HepG2 (cell line): ENCODE results near the gene TPO. TPM values are rescaled to one million over a fixed set of nuclear protein-coding genes. Genes with fewer than 3 reads are reported as not detected.

Experiments used
- ATAC-seq: fragments of 200-7000 bp; cut with Tn5 transposase; 3 replicates; pipeline ENCODE4 v1.9.1; 2020; ENCODE audit warnings: mild to moderate bottlenecking, moderate library complexity
- BruUV-seq: library from RNA; stranded (reverse); fragments of 400-500 nt; replicated peaks from 2 replicates; lab custom pipeline; 2021; lab: Mats Ljungman, UMichigan
- CTCF ChIA-PET: fragments of 300-600 bp; formaldehyde crosslinking; extraction: SDS; loops from one replicate; lab custom pipeline; 2021; ENCODE audit warnings: low total read pairs, inconsistent platforms, low intra/inter-chr PET ratio; lab: Yijun Ruan, JAX
- POLR2A ChIA-PET: fragments of 350-600 bp; sonication (Branson Sonifier 250); formaldehyde crosslinking; loops from one replicate; lab custom pipeline; 2020; ENCODE audit warnings: antibody characterized with exemption, inconsistent platforms; lab: Yijun Ruan, JAX
- DNase-seq: peaks from one replicate; pipeline ENCODE4 v3.0.0-alpha.2; 2015; ENCODE audit warnings: low spot score
- FAIRE-seq: peaks from 3 replicates; lab custom pipeline; 2011; peaks lifted over from hg19 to GRCh38; lab: Jason Lieb, UNC
- H2AFZ ChIP-seq: one replicate; pipeline ENCODE4 v1.6.1; 2011; ENCODE audit warnings: low read length, inconsistent platforms
- H3K27ac ChIP-seq: fragments of 300-600 bp; 3 replicates; pipeline ENCODE4 v1.8.0; 2011; ENCODE audit warnings: mixed run types, mild to moderate bottlenecking, mixed read lengths, low read length, inconsistent platforms; ENCODE audit not compliant: insufficient read depth; ENCODE audit errors: extremely low read length
- H3K27me3 ChIP-seq, 2 experiments: fragments of 200-600 bp in 1 of 2; 2 replicates in 1 of 2; 3 replicates in 1 of 2; pipeline versions ENCODE4 v1.6.0 to v1.8.0; 2011; ENCODE audit warnings: low read length in 2 of 2, mild to moderate bottlenecking in 2 of 2, moderate library complexity in 2 of 2, inconsistent platforms in 1 of 2; ENCODE audit not compliant: insufficient read depth in 2 of 2, control insufficient read depth in 1 of 2
- H3K36me3 ChIP-seq, 2 experiments: fragments of 200-600 bp in 1 of 2; replicated peaks in 1 of 2; 2 replicates in 1 of 2; 3 replicates in 1 of 2; pipeline versions ENCODE4 v1.5.1 to v1.8.0; 2011; ENCODE audit warnings: low read length in 2 of 2, inconsistent platforms in 1 of 2; ENCODE audit not compliant: insufficient read depth in 2 of 2, control insufficient read depth in 1 of 2
- H3K4me1 ChIP-seq: 2 replicates; pipeline ENCODE4 v1.5.1; 2012; ENCODE audit warnings: low read length, inconsistent platforms; ENCODE audit not compliant: insufficient read depth
- H3K4me2 ChIP-seq: 2 replicates; pipeline ENCODE4 v1.6.0; 2011; ENCODE audit warnings: low read depth, low read length, inconsistent platforms
- H3K4me3 ChIP-seq, 3 experiments: fragments of 200-600 bp in 1 of 3; sonication (generic), shearing (Covaris generic) in 1 of 3; replicated peaks in 1 of 3; 2 replicates each; pipeline ENCODE4 v1.5.1; 2011 to 2016; ENCODE audit warnings: low read length in 3 of 3, inconsistent platforms in 2 of 3, low read depth in 2 of 3, mild to moderate bottlenecking in 2 of 3, control low read depth in 1 of 3, mixed read lengths in 1 of 3; ENCODE audit not compliant: insufficient read depth in 1 of 3
- H3K79me2 ChIP-seq: one replicate; pipeline ENCODE4 v1.6.1; 2011; ENCODE audit warnings: low read length, inconsistent platforms; ENCODE audit not compliant: insufficient read depth
- H3K9ac ChIP-seq: 2 replicates; pipeline ENCODE4 v1.6.0; 2011; ENCODE audit warnings: mild to moderate bottlenecking, low read depth, low read length, inconsistent platforms; ENCODE audit not compliant: insufficient read depth
- H3K9me3 ChIP-seq: 2 replicates; pipeline ENCODE4 v1.5.1; 2012; ENCODE audit warnings: mild to moderate bottlenecking, low read length
- H4K20me1 ChIP-seq: 2 replicates; pipeline ENCODE4 v1.6.0; 2011; ENCODE audit warnings: inconsistent platforms, mild to moderate bottlenecking, low read length, moderate library complexity; ENCODE audit not compliant: insufficient read depth
- DMTF1 ChIP-seq: sonication (generic); formaldehyde crosslinking; IDR thresholded peaks from 2 replicates; pipeline ENCODE4 v1.4.0; 2020; ENCODE audit warnings: mild to moderate bottlenecking, missing genetic modification reagents
- EZH2 ChIP-seq: conservative IDR thresholded peaks from 2 replicates; pipeline ENCODE4 v1.6.1; 2012; ENCODE audit warnings: mild to moderate bottlenecking, low read depth, low read length, moderate library complexity
- FOXK2 ChIP-seq: fragments of 450-650 bp; IDR thresholded peaks from 2 replicates; pipeline ENCODE4 v1.6.1; 2016
- MAZ ChIP-seq, 2 experiments: sonication (generic) in 1 of 2; formaldehyde crosslinking in 1 of 2; IDR thresholded peaks; 2 replicates each; pipeline versions ENCODE4 v1.5.0 to v1.6.1; 2012 to 2020; ENCODE audit warnings: low read depth in 2 of 2, mild to moderate bottlenecking in 2 of 2, borderline replicate concordance in 1 of 2, improper control_type of control experiment in 1 of 2, low read length in 1 of 2, missing genetic modification reagents in 1 of 2, moderate library complexity in 1 of 2
- PHF21A ChIP-seq: sonication (generic); formaldehyde crosslinking; IDR thresholded peaks from 2 replicates; pipeline ENCODE4 v1.5.0; 2020; ENCODE audit warnings: mild to moderate bottlenecking, missing genetic modification reagents
- SMAD9 ChIP-seq: sonication (generic); formaldehyde crosslinking; IDR thresholded peaks from 2 replicates; pipeline ENCODE4 v1.5.1; 2020; ENCODE audit warnings: mild to moderate bottlenecking, missing genetic modification reagents
- ZFP37 ChIP-seq: sonication (generic); formaldehyde crosslinking; IDR thresholded peaks from 2 replicates; pipeline ENCODE4 v1.4.0; 2020; ENCODE audit warnings: missing genetic modification reagents, borderline replicate concordance
- ZNF446 ChIP-seq: sonication (generic); formaldehyde crosslinking; IDR thresholded peaks from 2 replicates; pipeline ENCODE4 v1.5.0; 2020; ENCODE audit warnings: mild to moderate bottlenecking, missing genetic modification reagents
- ZNF510 ChIP-seq: sonication (generic); formaldehyde crosslinking; IDR thresholded peaks from 2 replicates; pipeline ENCODE4 v1.4.0; 2020; ENCODE audit warnings: low read depth, mild to moderate bottlenecking, missing genetic modification reagents
- WGBS: methylation state at CpG from one replicate; pipeline ENCODE4 v1.1.6; 2017; ENCODE audit warnings: low lambda C conversion rate; 5-methylcytosine and 5-hydroxymethylcytosine counted together
- in situ Hi-C: cut with HindIII; loops from 2 replicates; pipeline ENCODE4 v1.10.0; 2017; ENCODE audit warnings: low pct_unique_long_range_greater_than_20kb; ENCODE audit not compliant: extremely low pct_ligation_motif_present
- intact Hi-C: fragments of 100-400 bp; cut with micrococcal nuclease; formaldehyde crosslinking; loops from one replicate; pipeline ENCODE4 v1.10.0; 2022; ENCODE audit not compliant: unreplicated experiment
- polyA plus RNA-seq, 8 experiments: library from polyadenylated mRNA; depleted of rRNA in 3 of 8; stranded (reverse) in 7 of 8; unstranded in 1 of 8; fragments of >200 nt; fragmentation: Illumina TruSeq in 4 of 8; extraction: Trizol in 4 of 8; gene quantifications; 2 replicates each; pipeline versions ENCODE4 v1.2.1 to v1.2.3, GENCODE V29; 2011 to 2016; ENCODE audit warnings: low read depth in 4 of 8, missing spikeins in 1 of 8, mixed read lengths in 1 of 8; ENCODE audit not compliant: insufficient read depth in 1 of 8
- total RNA-seq, 5 experiments: library from RNA; depleted of rRNA; stranded (reverse); fragments of >200 nt; fragmentation: Illumina TruSeq; extraction: Trizol; gene quantifications; 2 replicates each; pipeline ENCODE4 v1.2.3, GENCODE V29; 2016; ENCODE audit warnings: low read depth in 1 of 5

Gene TPO
- total and polyA plus RNA-seq, 2 of the 13 experiments (the other 11 are each of a cell fraction or from before 2014, with no cell fraction given), result not detected

DNA sequence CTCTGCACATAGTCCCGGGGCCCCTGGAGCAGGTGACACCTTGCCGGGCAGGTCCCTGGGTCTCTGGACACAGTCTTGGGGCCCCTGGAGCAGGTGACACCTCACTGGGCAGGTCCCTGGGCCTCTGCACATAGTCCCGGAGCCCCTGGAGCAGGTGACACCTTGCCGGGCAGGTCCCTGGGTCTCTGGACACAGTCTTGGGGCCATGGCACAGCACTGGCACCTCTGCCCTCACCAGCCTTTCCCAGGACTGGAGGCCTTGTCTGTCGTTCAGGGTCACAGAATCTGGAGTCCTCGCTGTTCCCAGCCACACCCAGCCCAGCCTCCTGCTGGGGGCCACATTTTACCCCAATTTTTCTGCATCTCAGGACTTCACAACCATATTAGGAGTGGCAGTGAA lies 2.2 kb downstream of the TPO start:
- Histone ChIP-seq H3K79me2 (no peaks in the 10 kb centered on the region), H2AFZ (no peak overlapping the region), H3K27ac (no peak overlapping the region), H4K20me1 (no peaks in the 10 kb centered on the region), H3K4me2 (no peak overlapping the region), H3K9me3 (no peaks in the 10 kb centered on the region), H3K36me3 (no peaks in the 10 kb centered on the region), H3K27me3 (peaks cover 2 to 42% of the 10 kb centered on the region in 2 experiments), H3K4me3 (no peak overlapping the region), H3K4me1 (no peaks in the 10 kb centered on the region), H3K9ac (no peak overlapping the region)
- ATAC-seq (no peak), DNase-seq (no peak), FAIRE-seq (no peak)
- intact Hi-C loops (no loop called here), in situ Hi-C loops (no loop called here)
- ChIA-PET CTCF (no interaction called here), POLR2A (no interaction called here)
- BruUV-seq, result no TSS peak
- 0% methylated on average over 2 of the region's 6 CpGs for WGBS
- no peak for TF ChIP-seq ZFP37 (CRISPR knock-in tag)
- TF ChIP-seq PHF21A, result no peak
- TF ChIP-seq DMTF1 (CRISPR knock-in tag), result no peak
- no peak for TF ChIP-seq SMAD9 (CRISPR knock-in tag)
- TF ChIP-seq EZH2, result no peak
- TF ChIP-seq FOXK2, result no peak
- no peak for TF ChIP-seq ZNF446 (CRISPR knock-in tag)
- TF ChIP-seq MAZ (IDR thresholded peaks at IDR 0.05; ENCODE audit: borderline replicate concordance, low read depth, low read length), result no peak
- TF ChIP-seq MAZ (CRISPR knock-in tag; IDR thresholded peaks at IDR 0.05; ENCODE audit: low read depth), result no peak
- TF ChIP-seq ZNF510 (CRISPR knock-in tag), result no peak
